Measurements from ENCODE around the gene CNN2.

Gene CNN2

DNA sequence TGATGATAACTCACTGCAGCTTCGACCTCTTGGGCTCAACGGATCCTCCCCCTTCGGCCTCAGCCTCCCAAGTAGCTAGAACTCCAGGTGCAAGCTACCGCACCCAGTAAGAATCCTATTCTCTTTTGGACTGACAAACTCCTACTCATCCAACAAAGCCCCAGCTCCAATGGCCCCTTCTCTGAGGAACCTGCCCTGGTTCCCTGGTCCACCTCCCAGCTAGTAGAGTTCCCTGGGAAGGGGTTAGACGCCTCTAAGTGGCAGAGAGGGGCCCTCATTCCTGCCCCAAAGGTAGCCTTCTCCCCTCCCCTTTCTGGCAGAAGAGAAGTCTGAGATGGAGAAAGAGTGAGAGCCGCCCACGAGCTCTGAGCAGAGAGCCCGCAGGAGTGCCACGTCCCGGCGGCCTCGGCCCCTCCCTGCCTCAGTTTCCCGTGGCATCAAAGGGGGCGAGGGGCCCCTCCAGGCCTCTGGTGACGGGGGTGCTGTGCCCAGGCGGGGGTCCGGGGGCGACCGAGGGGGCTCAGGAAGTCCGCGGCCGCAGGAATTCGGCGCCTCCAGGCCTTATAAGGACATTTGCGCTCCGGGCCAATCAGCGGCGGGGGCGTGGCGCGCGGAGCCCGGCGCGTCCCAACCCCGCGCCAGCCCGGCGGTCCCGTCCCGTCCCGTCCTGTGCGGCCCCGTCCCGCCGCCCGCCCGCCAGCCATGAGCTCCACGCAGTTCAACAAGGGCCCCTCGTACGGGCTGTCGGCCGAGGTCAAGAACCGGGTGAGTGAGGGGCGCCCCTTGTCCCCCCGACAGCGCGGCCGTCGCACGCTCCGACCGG lies at the start of gene CNN2:
Gene CNN2, plus strand, starts transcription at position 649 of the 823 bp plus-strand sequence. Its CDS starts 54 bp downstream, at position 703.
- DNase-seq (ENCODE audit: low read depth), result no peak
- TF ChIP-seq, protein P1, sequence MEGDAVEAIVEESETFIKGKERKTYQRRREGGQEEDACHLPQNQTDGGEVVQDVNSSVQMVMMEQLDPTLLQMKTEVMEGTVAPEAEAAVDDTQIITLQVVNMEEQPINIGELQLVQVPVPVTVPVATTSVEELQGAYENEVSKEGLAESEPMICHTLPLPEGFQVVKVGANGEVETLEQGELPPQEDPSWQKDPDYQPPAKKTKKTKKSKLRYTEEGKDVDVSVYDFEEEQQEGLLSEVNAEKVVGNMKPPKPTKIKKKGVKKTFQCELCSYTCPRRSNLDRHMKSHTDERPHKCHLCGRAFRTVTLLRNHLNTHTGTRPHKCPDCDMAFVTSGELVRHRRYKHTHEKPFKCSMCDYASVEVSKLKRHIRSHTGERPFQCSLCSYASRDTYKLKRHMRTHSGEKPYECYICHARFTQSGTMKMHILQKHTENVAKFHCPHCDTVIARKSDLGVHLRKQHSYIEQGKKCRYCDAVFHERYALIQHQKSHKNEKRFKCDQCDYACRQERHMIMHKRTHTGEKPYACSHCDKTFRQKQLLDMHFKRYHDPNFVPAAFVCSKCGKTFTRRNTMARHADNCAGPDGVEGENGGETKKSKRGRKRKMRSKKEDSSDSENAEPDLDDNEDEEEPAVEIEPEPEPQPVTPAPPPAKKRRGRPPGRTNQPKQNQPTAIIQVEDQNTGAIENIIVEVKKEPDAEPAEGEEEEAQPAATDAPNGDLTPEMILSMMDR (conservative IDR thresholded peaks at IDR 0.05; ENCODE audit: low read depth, low read length), result no peak
- peak within 1 kb of the TSS; percentile 98 for H3K4me3 ChIP-seq (ENCODE audit: low read length)

DNA sequence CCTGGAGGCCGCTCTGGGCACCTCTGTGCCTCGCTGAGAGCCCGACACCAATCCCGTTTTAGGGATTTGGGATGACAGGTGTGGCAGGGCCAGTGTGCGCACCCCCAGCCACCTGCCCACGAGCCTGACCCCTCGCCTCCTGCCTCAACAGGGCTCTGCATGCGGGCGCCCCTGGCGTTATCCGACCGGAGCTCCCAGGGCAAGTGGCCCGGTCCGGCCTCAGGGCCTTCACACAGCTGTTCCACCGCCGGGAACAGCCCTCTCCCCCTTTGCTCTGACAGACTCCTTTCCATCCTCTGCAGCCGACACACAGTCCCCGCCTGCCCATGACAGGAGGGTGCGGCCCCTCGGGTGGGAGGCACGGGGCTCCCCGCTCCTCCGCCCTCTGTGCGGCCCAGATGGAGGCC lies 49.3 kb upstream of the CNN2 start:
- TF ChIP-seq, protein P1 (conservative IDR thresholded peaks at IDR 0.05; ENCODE audit: low read depth, low read length), result no peak
- H3K4me3 ChIP-seq (ENCODE audit: low read length), result no peak overlapping the region
- no peak for DNase-seq (ENCODE audit: low read depth)

- TF ChIP-seq, protein P1 (conservative IDR thresholded peaks at IDR 0.05; ENCODE audit: low read depth, low read length), result no peak
- no peak overlapping the region for H3K4me3 ChIP-seq (ENCODE audit: low read length)
- DNase-seq (ENCODE audit: low read depth), result no peak
Measured at GRCh38 chr19:979318-979741, 47.1 kb upstream of the CNN2 start.

DNA sequence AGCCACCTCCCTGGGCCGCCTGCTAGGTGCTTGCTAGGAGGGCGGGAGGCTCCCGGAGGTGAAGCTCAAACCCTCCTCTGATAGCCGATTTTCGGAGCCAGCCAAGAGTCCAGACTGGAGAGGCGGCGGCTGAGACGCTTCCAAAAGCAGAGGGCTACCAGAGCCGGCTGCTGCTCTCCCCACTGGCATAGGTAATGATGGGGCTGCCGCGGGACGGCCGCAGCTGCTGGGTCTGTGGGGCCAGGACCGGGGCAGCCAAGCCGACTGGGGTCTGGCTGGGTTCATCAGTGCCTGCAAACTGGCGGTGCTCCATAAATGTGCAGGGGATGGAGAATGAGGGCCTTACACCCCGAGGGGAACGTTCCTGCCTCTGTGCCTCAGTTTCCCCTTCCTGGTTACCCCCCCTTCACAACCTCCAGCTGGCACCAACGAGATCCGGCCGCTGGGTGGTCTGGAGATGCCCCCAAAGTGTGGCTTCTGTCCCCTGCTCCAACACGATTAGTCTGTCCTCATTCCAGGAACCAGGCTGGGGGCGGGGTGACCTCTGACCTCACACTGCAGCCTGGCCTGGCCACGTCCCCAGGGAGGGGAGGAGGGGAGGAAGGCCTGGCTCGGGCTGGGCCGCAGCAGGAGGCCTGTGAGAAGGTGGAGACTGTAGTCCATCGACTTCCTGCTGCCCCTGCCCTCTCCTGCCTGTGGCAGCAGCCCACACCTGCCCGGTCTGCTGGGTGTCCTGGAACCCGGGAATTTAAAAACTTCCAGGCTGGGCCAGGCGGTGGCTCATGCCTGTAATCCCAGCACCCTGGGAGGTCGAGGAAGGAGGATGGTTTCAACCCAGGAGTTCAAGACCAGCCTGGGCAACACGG lies 46.0 kb upstream of the CNN2 start:
- H3K4me3 ChIP-seq (ENCODE audit: low read length), result no peak overlapping the region
- TF ChIP-seq, protein P1 (conservative IDR thresholded peaks at IDR 0.05; ENCODE audit: low read depth, low read length), result no peak
- no peak for DNase-seq (ENCODE audit: low read depth)

- DNase-seq (ENCODE audit: low read depth), result no peak
- TF ChIP-seq, protein P1 (conservative IDR thresholded peaks at IDR 0.05; ENCODE audit: low read depth, low read length), result peak; percentile 59
Measured at GRCh38 chr19:982567-983170, 43.7 kb upstream of the CNN2 start.

GRCh38 chr19:984165-984967 lies 42.0 kb upstream of the CNN2 start, which contains the start of gene WDR18:
WDR18 (plus strand) TSS chr19:984345; CDS start chr19:984354, 9 bp downstream.
- no peak for DNase-seq (ENCODE audit: low read depth)
- peak within 1 kb of the TSS; percentile 89 for H3K4me3 ChIP-seq (ENCODE audit: low read length)
- TF ChIP-seq, protein P1 (conservative IDR thresholded peaks at IDR 0.05; ENCODE audit: low read depth, low read length), result no peak

More at GRCh38 chr19:982567-983170, 43.7 kb upstream of the CNN2 start:
- H3K4me3 ChIP-seq (ENCODE audit: low read length), result peak overlapping the region; percentile 24

Data from retinal pigment epithelial cell (primary cell).